IPS DF 19.7 (cell line): ENCODE results near the gene SLC44A2.

Source experiments
- DNase-seq: peaks from one replicate; pipeline ENCODE4 v3.0.0-alpha.2; 2013; ENCODE audit warnings: low read depth, low spot score

SLC44A2 gene

DNA sequence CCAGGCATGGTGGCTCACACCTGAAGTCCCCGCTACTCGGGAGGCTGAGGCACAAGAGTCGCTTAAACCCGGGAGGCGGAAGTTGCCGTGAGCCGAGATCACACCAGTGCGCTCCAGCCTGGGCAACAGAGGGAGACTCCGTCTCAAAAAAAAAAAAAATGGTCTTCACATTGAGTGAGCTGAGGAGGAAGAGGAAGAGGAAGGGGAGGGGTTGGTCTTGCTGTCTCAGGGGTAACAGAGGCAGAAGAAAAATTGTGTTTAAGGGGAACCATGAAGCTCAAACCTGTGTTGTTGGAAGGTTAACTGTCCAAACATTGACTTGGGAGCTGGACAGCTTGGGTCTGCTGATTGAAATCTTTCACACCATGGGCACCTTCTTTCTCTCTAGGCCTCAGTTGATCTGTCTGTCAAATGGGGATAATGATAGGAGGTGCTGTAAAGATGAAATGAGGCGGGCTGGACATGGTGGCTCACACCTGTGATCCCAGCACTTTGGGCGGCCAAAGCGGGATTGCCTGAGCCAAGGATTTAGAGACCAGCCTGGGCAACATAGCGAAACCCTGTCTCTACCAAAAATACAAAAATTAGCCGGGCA, 9.8 kb upstream of the SLC44A2 start:
- no peak for DNase-seq

DNA sequence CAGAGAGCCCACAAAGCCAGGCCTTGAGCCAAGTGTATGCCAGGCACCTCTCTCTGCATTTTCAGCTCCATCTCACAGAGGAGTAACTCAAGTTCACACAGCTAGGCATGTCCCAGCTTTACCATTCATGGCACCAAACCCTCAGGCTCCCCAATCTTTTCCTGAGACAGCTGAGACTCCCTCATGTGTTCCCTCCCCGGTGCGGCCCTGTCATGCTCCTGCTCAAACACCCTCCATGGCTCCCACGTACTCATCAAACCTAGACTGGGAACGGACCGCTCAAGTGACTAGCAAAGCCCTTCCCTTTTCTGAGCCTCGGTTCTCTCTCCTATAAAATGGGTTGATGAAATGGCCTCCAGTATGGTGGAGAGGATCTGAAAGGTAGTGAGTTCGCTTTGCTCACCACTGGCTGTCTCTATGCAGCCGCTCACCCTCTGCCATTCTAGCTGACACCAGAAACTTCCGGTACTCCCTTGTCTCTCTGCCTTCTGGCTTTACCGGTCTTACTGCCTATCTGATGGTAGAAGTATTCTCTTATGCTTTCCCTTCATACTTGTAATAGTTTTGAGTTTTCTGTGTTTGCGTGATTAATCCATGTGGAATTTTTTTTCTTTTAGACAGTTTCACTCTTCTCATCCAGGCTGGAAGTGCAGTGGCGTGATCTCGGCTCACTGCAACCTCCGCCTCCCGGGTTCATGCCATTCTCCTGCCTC, 7.8 kb upstream of the SLC44A2 start:
- DNase-seq, result no peak

DNA sequence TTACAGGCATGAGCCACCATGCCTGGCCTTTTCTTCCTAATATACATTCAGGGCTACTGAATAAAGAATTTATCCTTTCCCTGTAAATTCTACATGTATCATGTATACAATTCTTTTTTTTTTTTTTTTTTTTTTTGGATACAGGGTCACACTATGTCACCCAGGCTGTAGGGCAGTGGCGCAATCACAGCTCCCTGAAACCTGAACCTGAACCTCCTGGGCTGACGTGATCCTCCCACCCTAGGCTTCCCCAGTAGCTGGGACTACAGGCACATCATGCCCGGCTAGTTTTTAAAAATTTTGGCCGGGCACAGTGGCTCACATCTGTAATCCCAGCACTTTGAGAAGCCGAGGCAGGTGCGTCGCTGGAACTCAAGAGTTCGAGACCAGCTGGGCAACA, 6.5 kb upstream of the SLC44A2 start:
- DNase-seq, result no peak

DNA sequence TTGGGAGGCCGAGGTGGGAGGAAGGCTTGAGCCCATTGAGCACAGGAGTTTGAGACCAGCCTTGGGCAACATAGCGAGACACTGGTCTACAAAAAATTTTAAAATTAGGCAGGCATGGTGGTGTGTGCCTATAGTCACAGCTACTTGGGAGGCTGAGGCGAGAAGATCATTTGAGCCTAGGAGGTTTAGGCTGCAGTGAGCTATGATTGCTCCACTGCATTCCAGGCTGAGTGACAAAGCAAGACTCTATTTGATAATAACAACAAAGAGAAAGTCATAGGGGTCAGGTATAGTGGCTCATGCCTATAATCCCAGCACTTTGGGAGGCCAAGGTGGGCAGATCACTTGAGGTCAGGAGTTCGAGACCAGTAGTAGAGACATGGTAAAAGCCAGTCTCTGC, 4.6 kb upstream of the SLC44A2 start:
- DNase-seq, result no peak

DNA sequence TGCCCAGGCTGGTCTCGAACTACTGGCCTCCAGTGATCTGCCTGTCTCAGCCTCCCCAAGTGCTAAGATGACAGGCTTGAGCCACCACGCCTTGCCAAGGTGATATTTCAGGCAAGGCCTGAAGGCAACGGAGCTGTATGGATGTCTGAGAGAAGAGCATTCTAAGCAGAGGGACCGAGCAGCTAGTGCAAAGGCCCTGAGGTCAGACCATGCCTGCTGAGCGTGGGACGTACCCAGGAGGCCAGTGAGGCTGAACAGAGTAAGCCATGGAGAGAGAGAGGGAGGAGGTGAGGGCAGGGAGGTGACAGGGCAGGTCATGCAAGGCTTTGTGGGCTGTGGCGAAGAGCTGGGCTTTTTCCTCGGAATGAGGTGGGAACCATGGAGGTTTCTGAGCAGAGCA, 3.4 kb upstream of the SLC44A2 start:
- DNase-seq, result no peak

DNA sequence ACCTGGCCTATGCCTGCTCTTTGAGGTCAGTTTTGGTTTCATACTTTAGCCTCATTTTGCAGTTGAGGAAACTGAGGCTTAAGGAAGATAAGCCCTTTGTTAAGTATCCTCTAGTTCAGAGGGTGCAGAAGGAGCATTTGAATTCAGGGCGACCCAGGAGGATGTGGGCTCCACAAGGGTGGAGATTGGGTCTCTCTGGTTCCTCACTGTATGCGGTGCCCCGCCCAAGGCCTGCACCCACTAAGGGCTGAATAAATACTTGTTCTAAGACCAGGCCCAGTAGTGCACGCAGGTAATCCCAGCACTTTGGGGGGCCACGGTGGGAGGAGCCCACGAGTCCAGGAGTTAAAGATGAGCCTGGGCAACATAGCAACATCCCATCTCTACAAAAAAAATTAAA, 768 bp upstream of the SLC44A2 start:
- no peak for DNase-seq

DNA sequence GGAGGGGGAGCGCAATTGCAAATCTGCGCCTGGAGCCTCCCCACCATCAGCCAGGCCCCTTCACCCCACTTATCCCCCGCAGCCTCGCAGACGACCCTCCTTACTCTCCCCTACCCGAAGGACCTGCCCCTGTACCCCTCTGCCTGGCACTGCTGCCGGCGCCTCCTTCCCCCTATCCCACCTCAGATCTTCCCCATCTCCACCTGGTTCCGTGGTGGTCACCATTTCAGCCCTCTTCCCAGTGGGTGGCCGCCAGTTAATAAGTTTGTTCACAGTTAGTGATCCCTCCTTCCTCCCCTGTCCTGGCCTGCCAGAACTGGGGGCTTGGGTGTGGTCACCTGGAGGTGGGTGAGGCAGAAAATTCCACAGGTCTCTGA, 397 bp downstream of the SLC44A2 start:
- DNase-seq, result no peak

DNA sequence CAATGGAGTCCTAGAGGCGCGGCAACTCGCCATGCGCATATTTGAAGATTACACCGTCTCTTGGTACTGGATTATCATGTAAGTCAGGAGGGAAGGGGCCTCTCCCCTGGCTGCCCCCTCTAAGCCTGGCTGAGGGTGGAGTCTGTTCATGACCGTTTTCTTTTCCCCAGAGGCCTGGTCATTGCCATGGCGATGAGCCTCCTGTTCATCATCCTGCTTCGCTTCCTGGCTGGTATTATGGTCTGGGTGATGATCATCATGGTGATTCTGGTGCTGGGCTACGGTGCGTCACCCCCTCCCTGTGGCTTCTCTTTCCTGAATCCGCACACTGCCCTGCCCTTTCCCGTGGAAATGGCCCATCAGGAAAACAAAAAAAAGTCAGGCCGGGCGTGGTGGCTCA, 6.5 kb downstream of the SLC44A2 start:
- DNase-seq, result no peak

DNA sequence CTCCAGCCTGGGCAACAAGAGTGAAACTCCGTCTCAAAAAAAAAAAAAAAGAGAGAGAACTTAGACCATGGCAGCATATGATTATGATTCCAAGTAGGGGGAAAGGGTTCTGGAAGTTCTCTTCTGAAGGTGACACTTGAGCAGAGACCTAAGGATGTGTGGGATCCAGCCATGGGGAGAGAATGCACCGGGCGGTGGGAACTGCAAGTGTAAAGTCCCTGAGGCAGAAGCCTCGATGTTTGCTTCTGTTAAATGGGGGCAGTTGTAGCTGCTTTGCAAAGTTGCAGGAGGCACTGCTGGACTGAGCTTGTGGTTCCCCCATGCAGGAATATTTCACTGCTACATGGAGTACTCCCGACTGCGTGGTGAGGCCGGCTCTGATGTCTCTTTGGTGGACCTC, 9.1 kb downstream of the SLC44A2 start:
- no peak for DNase-seq

DNA sequence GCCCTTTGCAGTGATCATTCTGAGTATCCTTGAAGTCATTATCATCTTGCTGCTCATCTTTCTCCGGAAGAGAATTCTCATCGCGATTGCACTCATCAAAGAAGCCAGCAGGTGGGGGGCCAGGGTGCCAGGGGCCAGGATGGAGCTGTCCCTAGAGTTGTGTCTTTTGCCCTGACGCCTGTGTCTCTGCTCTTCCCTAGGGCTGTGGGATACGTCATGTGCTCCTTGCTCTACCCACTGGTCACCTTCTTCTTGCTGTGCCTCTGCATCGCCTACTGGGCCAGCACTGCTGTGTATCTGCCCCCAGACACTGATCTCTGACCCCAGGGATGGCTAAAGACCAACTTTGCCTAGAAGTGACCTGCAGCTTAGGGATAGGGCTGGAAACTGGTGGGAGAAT, 9.6 kb downstream of the SLC44A2 start:
- DNase-seq, result no peak

DNA sequence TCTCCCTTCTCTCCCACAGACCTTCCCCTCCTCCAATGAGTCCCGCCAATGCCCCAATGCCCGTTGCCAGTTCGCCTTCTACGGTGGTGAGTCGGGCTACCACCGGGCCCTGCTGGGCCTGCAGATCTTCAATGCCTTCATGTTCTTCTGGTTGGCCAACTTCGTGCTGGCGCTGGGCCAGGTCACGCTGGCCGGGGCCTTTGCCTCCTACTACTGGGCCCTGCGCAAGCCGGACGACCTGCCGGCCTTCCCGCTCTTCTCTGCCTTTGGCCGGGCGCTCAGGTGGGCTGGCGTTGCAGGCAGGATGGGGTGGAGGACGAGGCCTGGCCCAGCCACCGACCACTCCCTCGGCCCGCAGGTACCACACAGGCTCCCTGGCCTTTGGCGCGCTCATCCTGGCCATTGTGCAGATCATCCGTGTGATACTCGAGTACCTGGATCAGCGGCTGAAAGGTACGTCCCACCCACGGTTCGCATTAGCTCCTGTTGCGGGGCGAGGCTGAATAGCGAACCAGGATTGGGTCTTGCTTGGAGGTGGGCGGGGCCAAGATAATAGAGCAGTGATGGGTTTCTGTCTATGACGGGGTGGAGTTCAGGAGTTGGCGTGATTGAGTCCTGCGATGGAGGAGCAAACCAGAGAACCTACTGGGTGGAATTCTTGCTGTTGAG, 11.1 kb downstream of the SLC44A2 start:
- DNase-seq, result no peak

DNA sequence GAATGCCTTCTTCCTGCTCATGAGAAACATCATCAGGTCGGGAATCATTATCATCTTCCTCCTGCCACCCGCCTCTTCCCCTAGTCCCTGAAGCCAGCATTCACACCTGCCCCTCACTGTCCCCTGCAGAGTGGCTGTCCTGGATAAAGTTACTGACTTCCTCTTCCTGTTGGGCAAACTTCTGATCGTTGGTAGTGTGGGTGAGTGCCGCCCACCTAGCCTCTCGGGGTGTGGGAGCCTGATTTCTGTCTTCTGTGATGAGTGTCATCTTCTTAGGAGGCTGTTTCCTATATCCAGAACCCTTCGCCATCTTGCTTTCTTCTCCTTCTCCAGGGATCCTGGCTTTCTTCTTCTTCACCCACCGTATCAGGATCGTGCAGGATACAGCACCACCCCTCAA, 12.5 kb downstream of the SLC44A2 start:
- no peak for DNase-seq

DNA sequence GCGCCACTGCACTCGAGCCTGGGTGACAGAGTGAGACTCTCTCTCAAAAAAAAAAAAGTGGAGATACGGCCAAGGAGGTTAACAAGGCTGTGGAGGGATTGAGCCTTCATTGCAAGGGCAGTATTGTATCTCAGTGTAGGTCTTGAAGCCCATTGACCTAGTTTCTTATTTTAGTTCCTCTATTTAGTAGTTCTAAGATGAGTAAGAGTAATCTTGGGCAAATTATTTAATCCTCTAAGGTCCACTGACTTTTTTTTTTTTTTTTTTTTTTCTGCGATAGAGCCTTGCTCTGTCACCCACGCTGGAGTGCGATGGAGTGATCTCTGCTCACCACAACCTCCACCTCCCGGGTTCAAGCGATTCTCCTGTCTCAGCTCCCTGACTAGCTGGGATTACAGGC, 14.5 kb downstream of the SLC44A2 start:
- DNase-seq, result no peak

DNA sequence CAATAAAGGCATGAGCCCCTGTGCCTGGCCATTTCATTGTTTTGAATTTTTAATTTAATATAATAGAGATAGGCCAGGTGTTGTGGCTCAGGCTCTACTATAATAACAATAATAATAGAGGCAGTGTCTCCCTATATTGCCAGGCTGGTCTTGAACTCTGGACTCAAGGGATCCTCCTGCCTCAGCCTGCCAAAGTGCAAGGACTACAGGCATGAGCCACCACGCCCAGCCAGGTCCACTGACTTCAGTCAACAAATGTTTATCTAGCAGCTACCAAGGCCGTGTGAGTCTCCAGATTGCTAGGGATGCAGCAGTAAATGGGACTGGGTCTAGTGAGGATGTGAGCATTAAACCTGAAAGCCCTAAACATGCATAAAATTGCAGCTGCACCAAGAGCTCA, 15.0 kb downstream of the SLC44A2 start:
- DNase-seq, result no peak

DNA sequence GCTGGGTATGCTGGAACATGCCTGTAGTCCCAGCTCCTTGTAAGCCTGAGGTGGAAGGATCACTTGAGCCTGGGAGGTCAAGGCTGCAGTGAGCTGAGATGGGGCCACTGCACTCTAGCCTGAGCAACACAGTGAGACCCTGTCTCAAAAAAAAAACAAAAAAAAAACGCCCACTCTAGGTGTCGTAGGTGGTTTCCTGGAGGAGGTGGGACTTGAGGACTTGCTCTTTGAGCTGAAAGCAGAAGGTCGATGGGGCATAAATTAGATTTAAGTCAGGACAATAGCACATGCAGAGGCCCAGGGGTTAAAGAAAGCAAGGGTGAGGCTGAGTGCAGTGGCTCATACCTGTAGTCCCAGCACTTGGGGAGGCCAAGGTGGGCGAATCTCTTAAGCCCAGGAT, 15.9 kb downstream of the SLC44A2 start:
- DNase-seq, result no peak

DNA sequence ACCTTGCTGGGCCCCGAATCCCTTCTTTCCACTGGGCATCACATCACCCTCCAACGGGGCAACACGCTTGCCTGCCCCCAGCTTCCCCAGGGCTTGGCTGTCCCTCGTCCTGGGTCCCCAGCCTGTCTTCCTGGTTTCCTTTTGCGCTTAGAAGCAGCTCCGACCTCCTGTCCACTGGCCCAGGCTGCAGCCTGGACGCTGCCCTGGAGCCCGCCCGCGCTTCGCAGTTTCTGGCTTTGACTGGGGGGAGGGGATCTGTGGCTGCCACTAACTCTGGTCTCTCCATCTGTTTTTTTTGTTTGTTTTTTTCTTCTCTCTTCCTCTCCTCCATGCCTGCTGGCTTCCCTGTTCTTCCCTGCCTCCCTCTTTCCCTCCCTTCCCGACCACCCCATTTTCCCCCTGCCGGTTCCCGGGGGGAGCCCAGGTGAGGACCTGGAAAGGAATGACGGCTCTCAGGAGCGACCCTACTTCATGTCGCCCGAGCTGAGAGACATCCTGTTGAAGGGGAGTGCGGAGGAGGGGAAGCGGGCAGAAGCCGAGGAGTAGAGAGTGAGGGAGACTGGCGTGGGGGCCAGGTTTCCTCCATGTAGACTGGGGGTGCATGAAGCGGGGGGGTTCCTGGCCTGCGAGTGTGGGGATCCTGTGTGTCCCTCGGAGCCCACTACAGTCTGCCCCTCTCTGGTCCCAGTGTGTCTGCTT, 17.3 kb downstream of the SLC44A2 start:
- DNase-seq, result no peak

DNA sequence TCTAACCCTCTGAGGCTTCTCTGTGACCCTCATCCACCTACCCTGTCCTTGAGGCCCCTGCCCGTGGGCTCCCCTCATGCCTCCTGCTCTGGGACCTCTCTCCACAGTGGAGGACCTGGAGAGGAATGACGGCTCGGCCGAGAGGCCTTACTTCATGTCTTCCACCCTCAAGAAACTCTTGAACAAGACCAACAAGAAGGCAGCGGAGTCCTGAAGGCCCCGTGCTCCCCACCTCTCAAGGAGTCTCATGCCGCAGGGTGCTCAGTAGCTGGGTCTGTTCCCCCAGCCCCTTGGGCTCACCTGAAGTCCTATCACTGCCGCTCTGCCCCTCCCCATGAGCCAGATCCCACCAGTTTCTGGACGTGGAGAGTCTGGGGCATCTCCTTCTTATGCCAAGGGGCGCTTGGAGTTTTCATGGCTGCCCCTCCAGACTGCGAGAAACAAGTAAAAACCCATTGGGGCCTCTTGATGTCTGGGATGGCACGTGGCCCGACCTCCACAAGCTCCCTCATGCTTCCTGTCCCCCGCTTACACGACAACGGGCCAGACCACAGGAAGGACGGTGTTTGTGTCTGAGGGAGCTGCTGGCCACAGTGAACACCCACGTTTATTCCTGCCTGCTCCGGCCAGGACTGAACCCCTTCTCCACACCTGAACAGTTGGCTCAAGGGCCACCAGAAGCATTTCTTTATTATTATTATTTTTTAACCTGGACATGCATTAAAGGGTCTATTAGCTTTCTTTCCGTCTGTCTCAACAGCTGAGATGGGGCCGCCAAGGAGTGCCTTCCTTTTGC, 18.0 kb downstream of the SLC44A2 start:
- DNase-seq, result no peak

DNA sequence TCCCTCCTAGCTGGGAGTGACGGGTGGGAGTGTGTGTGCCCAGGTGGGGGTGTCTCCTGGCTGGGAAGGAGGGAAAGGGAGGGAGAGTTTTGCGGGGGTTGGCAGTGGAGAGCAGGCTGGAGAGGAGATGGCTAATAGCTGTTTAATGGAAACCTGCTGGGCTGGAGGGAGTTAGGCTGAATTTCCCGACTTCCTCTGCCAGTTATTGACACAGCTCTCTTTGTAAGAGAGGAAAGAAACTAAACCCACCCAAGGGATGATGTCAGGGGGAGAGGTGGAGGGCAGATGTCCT, 18.6 kb downstream of the SLC44A2 start:
- DNase-seq, result no peak

DNA sequence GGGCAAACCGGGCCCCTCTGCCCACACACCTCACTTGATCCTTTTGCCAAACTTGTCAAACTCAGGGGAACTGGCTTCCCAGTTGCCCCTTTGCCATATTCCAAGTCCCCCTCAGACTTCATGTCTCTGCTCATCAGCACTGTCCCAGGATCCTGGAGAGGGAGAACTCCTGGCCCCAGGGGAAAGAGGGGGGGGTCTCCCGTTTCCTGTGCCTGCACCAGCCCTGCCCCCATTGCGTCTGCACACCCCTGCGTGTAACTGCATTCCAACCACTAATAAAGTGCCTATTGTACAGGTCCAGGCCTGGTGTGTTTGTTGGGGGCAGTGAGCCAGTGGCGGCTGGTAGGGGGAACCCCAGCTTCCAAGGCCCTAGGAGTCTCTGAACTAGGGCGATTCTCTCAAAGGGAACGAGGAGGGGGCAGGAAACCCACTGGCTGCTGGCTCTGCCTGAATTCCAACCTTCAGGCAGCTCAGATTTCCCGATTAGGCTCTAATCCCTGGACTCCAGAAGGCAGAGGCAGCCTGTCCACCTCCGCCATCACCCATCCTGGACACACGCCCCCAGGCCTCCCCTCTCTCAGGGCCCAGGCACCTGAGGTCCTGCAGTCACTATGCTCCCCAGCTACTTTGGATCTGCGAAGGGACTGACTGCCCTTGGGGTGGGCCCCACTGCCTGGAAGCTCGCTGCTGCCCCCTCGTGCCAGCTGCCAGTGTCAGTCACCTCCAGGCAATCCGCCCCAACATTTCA, 19.1 kb downstream of the SLC44A2 start:
- no peak for DNase-seq

DNA sequence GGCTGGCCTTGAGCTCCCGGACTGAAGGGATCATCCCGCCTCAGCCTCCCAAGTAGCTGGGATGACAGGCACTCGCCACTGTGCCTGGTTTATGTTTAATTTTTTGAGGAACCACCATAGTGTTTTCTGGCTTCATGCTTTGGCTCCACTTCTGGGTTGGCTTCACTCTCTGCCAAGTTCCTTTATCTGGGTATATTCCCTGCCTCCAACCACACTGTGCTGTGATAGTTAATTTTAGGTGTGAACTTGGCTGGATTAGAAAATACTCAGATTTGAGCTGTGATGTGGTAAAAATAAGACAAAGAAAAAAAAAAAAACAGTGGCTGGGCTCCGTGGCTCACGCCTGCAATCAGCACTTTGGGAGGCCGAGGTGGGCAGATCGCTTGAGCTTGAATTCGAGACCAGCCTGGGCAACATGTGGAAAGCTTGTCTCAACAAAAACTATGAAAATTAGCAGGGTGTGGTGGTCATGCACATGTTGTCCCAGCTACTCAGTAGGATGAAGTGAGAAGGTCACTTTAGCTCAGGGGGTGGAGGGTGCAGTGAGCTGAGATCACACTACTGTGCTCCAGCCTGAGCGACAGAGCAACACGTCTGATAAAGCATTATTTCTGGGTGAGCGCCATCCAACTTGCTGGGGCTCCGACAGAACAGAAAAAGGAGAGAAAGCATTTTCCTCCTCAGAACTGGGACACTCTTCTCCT, 21.3 kb downstream of the SLC44A2 start:
- no peak for DNase-seq

DNA sequence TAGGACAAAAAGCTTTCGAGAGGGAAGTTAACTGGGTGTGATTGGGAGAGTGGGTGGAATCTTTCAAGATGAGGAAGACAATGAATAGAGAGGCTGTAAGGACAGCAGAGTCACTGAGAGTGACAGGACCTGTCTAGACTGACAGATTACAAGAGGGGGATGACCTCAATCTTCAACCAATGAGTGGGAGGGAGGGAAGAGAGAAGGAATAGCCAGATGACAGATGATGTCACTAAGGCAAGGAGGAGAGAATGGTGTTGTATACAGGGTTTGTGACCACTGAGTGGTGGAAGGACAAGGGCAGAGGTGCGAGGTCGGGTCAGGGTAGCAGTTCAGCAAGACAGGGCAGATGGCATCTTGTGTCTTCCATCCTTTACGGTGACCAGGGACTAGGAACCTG, 23.0 kb downstream of the SLC44A2 start:
- DNase-seq, result no peak
